Left lung (tissue), 10 donors: Measurements from ENCODE around the gene PARVG. TPM values are rescaled to one million over a fixed set of nuclear protein-coding genes. Genes with fewer than 3 reads are reported as not detected.
"Not testable (repeated sequence)": the region's sequence is repeated elsewhere in the genome, so short reads cannot be mapped to it uniquely, and the experiment has no call there.

ENCODE experiments used
- ATAC-seq: fragments of 200-7000 bp; cut with Tn5 transposase; one replicate; pipeline ENCODE4 v1.9.1; 2020; ENCODE audit warnings: moderate library complexity
- DNase-seq, 4 donors: peaks; one replicate each; pipeline ENCODE4 v3.0.0-alpha.2; 2013 to 2020
- H3K27ac ChIP-seq, 2 donors: fragments of 200-600 bp; sonication (generic) in 1 of 2; one replicate each; pipeline versions ENCODE4 v1.5.0 to v1.8.0; 2020 to 2021
- H3K27me3 ChIP-seq, 2 donors: fragments of 200-600 bp; sonication (generic) in 1 of 2; one replicate each; pipeline versions ENCODE4 v1.5.0 to v1.8.0; 2020 to 2021
- H3K36me3 ChIP-seq, 2 donors: fragments of 200-600 bp; sonication (generic) in 1 of 2; one replicate each; pipeline versions ENCODE4 v1.5.0 to v1.8.0; 2020 to 2021
- H3K4me1 ChIP-seq, 2 donors: fragments of 200-600 bp; one replicate each; pipeline ENCODE4 v1.8.0; 2021
- H3K4me3 ChIP-seq, 2 donors: fragments of 200-600 bp; sonication (generic) in 1 of 2; one replicate each; pipeline versions ENCODE4 v1.5.0 to v1.8.0; 2020 to 2021; ENCODE audit warnings: mild to moderate bottlenecking in 1 of 2
- H3K9me3 ChIP-seq, 2 donors: fragments of 200-600 bp; sonication (generic) in 1 of 2; one replicate each; pipeline versions ENCODE4 v1.5.0 to v1.8.0; 2020 to 2021
- CTCF ChIP-seq, 2 donors: fragments of 200-600 bp; sonication (generic) in 1 of 2; IDR thresholded peaks; one replicate each; pipeline versions ENCODE4 v1.5.0 to v1.8.0; 2021; ENCODE audit warnings: antibody characterized with exemption in 2 of 2
- intact Hi-C, 2 donors: fragments of 100-400 bp; cut with DNase I; formaldehyde crosslinking; loops; one replicate each; pipeline versions ENCODE4 v1.11.2 to v1.14.2; 2022
- polyA plus RNA-seq, 6 donors: library from polyadenylated mRNA; unstranded; fragments of 120-200 nt; gene quantifications; one replicate each; pipeline ENCODE4 v1.2.1, GENCODE V29; 2013; ENCODE audit not compliant: insufficient read length in 6 of 6
- total RNA-seq, 2 donors: library from RNA; stranded (reverse); fragmentation: NEBNext Ultra II Directional; extraction: Animal tissue kit (Norgen Biotek cat#: 25700); gene quantifications; one replicate each; pipeline ENCODE4 v1.2.1, GENCODE V29; 2021
- donor health status: DM: no; HTN: yes; CAD: no.
- donor health status: DM: no; HTN: no; CAD: no.

PARVG gene
- total and polyA plus RNA-seq, 8 donors: 3.0 to 57.9 (median 3.5) TPM

- ATAC-seq (no peak), DNase-seq (no peak)
- intact Hi-C loops: no loop called here
- no peak for TF ChIP-seq CTCF (IDR thresholded peaks at IDR 0.05)
- Histone ChIP-seq H3K9me3 (peaks cover 0 to 24% of the 10 kb centered on the region in 2 donors), H3K27ac (no peak overlapping the region), H3K27me3 (peaks cover 0 to 12% of the 10 kb centered on the region in 2 donors), H3K4me1 (no peaks in the 10 kb centered on the region), H3K36me3 (no peaks in the 10 kb centered on the region), H3K4me3 (no peak overlapping the region)
Measured at GRCh38 chr22:44229809-44230208, 49.1 kb downstream of the PARVG start.

GRCh38 chr22:44231233-44231632, 50.5 kb downstream of the PARVG start:
- Histone ChIP-seq H3K9me3 (peaks cover 0 to 24% of the 10 kb centered on the region in 2 donors), H3K27ac (no peak overlapping the region), H3K27me3 (no peaks in the 10 kb centered on the region), H3K4me3 (no peak overlapping the region), H3K36me3 (no peaks in the 10 kb centered on the region), H3K4me1 (no peaks in the 10 kb centered on the region)
- no peak for TF ChIP-seq CTCF (IDR thresholded peaks at IDR 0.05)
- ATAC-seq: no peak
- intact Hi-C loops: no loop called here
- no peak for DNase-seq

GRCh38 chr22:44234372-44234771, 53.6 kb downstream of the PARVG start:
- H3K27me3 ChIP-seq, intact Hi-C loops, H3K9me3 ChIP-seq, H3K4me1 ChIP-seq, H3K4me3 ChIP-seq, DNase-seq, H3K27ac ChIP-seq, ATAC-seq, H3K36me3 ChIP-seq: not testable (repeated sequence)

- Histone ChIP-seq H3K4me3 (no peak overlapping the region), H3K9me3 (no peaks in the 10 kb centered on the region), H3K36me3 (no peaks in the 10 kb centered on the region), H3K4me1 (no peaks in the 10 kb centered on the region), H3K27me3 (peaks cover 0 to 3% of the 10 kb centered on the region in 2 donors), H3K27ac (no peak overlapping the region)
- TF ChIP-seq CTCF (IDR thresholded peaks at IDR 0.05): no peak
- DNase-seq (no peak), ATAC-seq (no peak)
- intact Hi-C loops: no loop called here
Measured at GRCh38 chr22:44237290-44237689, 56.6 kb downstream of the PARVG start.

- ATAC-seq, H3K4me3 ChIP-seq, DNase-seq, H3K36me3 ChIP-seq, intact Hi-C loops, H3K9me3 ChIP-seq, H3K4me1 ChIP-seq, H3K27ac ChIP-seq: not testable (repeated sequence)
- peaks cover 0 to 29% of the 10 kb centered on the region in 2 donors for H3K27me3 ChIP-seq
Measured at GRCh38 chr22:44241121-44241520, 60.4 kb downstream of the PARVG start.

- TF ChIP-seq CTCF (IDR thresholded peaks at IDR 0.05): no peak
- no peak overlapping the region for H3K4me3 ChIP-seq
- H3K9me3 ChIP-seq: no peaks in the 10 kb centered on the region
- DNase-seq (no peak), ATAC-seq (no peak)
- H3K27ac ChIP-seq: no peak overlapping the region
- H3K4me1 ChIP-seq: no peaks in the 10 kb centered on the region
- intact Hi-C loops: no loop called here
- H3K27me3 ChIP-seq: peaks cover 0 to 44% of the 10 kb centered on the region in 2 donors
- H3K36me3 ChIP-seq: no peaks in the 10 kb centered on the region
Measured at GRCh38 chr22:44242946-44243724, 62.4 kb downstream of the PARVG start.
